HG03469 (cell line): ENCODE results near the gene ZNF692.
A peak's percentile ranks its signal among the peaks of the same experiment; 100 is the strongest.
"Not testable (repeated sequence)": the region's sequence is repeated elsewhere in the genome, so short reads cannot be mapped to it uniquely, and the experiment has no call there.

Source experiments
- ATAC-seq: cut with Tn5 transposase; IDR thresholded peaks from one replicate; pipeline ENCODE4 v1.9.1; 2021; ENCODE audit warnings: mild to moderate bottlenecking, moderate library complexity, moderate number of reproducible peaks; ENCODE audit not compliant: unreplicated experiment

Gene ZNF692

DNA sequence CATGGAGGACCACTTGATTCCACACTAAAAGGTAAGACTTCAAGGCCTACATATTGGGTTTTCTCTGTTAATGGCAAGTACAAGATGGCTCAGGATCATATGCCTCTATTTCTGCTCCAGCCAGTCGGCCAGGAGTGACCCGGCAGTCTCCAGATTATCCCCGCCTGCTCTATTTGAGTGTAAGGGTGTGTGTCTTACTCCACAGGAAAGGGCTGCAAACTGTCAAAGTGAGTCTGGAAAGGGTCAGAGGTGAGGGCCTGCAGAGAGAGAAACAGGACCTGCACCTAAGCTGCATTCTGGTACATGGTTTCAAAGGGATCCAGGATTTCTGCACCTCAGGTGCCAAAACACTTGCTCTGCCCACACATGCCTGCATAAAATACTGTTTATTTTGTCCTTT, 9.2 kb downstream of the ZNF692 start:
- no peak for ATAC-seq

DNA sequence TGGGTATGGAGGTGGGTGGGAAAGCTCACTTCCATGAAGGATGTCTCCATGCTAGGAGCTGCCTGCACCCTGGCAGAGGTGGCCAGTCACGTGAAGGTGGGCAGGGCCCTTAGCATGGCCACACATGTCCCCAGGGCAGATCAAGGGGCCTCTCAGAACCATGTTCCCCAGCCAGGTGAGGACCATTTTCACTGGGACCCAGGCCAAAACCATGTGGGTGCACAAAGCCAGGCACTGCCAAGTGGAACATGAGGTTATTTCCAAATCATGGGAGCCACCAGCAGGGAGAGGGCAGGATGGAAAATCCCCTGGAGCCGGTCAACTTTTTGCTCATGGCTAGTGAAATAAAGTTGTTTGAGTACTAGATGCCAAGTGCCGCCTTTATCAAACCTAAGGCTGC, 9.7 kb downstream of the ZNF692 start:
- no peak for ATAC-seq

DNA sequence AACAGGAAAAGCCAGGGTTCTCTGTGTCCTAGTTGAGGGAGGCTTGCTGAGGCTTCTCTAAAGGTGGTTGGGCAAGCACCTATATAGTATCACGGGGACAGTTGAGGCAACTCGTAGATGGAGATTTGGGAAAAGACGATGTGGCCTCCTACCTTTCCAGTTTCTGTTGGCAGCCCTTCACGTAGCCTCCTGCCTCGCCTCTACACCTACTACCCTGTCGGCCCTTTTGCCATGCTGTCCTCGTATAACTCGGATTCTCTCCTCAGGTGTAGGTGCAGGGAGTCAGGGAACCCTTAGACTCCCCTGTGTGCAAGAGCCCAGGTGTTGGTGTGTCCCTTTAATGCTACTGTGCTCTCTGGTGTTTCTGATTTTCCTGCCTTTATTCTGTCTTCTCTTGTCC, 10.3 kb downstream of the ZNF692 start:
- ATAC-seq = no peak

DNA sequence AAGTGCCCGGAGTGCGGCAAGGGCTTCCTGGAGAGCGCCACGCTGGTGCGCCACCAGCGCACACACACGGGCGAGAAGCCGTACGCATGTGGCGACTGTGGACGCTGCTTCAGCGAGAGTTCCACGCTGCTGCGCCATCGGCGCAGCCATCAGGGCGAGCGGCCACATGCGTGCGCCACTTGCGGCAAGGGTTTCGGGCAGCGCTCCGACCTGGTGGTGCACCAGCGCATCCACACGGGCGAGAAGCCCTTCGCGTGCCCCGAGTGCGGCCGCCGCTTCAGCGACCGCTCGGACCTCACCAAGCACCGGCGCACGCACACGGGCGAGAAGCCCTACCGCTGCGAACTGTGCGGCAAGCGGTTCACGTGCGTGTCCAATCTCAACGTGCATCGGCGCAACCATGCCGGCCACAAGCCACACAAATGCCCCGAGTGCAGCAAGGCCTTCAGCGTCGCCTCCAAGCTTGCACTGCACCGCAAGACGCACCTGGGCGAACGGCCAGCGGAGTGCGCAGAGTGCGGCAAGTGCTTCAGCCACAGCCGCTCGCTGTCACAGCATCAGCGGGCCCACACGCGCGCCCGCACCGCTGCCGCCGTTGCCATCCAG, 10.8 kb downstream of the ZNF692 start:
- no peak for ATAC-seq

DNA sequence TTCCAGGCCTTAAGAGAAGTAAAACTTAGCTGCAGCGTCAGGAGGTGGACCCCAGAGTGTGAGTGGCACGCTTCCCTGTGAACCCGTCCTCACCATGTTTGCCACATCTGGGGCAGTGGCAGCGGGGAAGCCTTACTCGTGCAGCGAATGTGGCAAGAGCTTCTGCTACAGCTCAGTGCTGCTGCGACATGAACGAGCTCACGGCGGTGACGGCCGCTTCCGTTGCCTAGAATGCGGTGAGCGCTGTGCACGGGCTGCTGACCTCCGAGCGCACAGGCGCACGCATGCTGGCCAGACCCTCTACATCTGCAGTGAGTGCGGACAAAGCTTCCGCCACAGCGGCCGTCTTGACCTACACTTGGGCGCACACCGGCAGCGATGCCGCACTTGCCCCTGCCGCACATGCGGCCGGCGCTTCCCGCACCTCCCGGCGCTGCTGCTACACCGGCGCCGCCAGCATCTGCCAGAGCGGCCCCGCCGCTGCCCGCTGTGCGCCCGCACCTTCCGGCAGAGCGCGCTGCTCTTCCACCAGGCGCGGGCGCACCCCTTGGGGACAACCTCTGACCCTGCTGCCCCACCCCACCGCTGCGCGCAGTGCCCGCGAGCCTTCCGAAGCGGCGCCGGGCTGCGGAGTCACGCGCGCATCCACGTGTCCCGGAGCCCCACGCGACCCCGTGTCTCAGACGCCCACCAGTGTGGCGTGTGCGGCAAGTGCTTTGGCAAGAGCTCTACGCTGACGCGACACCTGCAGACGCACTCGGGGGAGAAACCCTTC, 11.5 kb downstream of the ZNF692 start:
- no peak for ATAC-seq

DNA sequence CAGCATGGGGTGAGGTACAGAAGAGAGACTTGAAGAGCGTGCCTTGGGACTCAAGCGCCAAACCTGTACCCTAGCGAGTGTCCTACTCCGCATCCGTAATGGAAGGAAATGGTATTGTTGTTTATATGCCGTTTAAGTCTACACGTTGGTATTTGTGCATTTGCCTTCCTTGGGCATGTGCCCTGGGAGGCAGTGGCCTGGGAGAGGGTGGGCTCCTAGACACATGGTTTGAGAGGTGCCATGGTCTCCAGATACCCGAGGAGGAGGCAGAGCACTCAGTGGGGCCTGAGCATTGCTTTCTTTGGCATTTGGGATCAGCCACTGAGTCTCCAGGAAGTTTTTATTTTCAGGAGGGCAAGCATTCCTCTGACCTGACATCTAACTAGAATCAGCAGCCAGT, 14.4 kb downstream of the ZNF692 start:
- no peak for ATAC-seq

DNA sequence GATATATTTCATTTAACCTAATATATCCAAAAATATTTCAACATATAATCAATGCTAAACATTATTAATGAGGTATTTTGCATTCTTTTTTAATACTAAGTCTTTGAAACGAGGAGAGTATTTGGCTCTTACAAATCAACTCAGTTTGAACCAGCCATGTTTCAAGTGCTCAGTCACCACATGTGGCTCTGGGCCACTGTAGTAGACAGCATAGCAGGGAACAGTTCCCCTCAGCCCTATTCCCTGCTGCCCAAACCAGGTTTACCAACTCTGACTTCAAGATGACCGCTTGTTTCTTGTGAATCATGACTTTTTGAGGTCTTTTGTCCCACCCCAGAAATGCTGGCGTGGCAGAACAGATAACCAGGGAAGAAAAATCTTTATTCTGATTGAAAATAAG, 15.2 kb downstream of the ZNF692 start:
- no peak for ATAC-seq

DNA sequence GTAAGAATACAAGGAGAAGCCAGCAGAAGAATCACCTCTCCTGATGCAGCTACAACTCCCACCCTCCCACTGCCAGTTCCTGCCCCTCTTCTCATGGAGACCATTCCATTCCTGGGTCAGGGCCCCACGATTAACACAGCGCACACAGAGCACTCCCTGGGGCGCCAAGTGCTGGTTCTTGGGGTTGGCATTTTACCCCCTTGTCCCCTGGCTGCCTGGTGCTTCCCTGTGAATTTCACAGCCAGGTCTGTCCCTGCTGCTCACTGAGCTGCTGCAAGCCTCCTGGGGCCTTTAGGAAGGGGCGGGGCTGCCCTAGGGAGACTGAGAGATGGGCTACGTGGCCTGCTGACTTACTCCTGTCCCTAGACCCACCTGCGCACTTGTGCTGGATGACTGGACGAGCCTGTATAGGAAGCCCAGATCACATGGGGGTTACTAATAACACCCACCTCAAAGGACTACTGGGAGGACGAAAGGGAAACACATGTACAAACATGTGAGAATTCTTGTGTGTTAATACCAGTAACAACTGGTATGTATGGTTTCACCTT, 16.0 kb downstream of the ZNF692 start:
- ATAC-seq = peak; percentile 35

DNA sequence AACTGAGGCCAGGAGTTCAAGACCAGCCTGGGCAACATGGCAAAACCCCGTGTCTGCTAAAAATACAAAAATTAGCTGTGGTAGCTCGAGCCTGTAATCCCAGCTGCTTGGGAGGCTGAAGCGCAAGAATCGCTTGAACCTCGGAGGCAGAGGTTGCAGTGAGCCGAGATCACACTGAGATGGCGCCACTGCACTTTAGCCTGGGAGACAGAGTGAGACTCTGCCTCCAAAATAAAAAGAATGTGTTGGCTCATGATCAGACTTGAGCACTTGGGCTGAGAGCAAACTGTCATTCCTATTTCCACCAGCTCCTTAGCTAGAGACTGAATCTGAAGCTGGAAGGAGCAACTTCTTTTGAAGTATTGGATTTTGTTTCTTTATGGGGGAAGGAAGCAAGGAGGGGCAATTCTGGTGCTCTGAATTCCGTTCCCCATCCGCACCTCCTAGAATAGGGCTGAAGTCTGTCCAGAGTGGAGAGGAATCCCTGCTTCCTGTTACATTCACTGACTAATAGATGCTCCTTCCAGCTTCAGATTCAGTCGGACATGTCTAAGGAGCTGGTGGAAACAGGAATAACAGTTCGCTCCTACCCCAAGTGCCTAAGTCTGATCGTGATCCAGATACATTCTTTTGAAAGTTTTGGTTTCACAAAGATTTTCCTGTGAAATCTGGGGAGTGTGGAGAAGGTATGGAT, 17.0 kb downstream of the ZNF692 start:
- no peak for ATAC-seq

DNA sequence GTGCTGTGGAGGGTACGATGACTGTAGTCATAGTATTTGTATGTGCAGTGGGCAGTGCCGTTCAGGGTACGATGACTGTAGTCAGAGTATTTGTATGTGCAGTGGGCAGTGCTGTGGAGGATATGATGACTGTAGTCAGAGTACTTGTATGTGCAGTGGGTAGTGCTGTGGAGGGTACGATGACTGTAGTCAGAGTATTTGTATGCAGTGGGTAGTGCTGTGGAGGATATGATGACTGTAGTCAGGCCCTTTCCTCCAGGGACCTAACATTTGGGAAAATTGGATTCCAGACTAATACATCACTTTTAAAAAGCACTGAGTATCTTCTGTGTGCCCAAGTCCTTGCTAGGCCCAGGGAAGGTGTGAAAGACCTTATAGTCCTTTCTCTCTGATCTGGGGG, 17.9 kb downstream of the ZNF692 start:
- ATAC-seq = no peak

DNA sequence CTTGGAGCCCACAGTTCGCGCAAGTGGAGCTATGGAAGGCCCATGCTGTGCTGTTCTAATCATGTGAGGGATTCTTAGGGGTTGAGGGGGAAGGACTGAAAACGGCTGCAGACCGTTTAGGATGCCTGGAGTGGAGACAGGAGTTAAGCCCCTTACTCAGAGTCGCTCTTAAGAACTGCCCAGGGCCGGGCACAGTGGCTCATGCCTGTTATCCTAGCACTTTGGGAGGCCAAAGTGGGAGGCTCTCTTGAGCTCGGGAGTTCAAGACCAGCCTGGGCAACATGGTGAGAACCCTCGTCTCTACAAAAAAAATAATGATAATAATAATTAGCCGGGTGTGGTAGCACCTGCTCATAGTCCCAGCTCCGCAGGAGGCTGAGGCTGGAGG, 19.7 kb downstream of the ZNF692 start:
- ATAC-seq = no peak

DNA sequence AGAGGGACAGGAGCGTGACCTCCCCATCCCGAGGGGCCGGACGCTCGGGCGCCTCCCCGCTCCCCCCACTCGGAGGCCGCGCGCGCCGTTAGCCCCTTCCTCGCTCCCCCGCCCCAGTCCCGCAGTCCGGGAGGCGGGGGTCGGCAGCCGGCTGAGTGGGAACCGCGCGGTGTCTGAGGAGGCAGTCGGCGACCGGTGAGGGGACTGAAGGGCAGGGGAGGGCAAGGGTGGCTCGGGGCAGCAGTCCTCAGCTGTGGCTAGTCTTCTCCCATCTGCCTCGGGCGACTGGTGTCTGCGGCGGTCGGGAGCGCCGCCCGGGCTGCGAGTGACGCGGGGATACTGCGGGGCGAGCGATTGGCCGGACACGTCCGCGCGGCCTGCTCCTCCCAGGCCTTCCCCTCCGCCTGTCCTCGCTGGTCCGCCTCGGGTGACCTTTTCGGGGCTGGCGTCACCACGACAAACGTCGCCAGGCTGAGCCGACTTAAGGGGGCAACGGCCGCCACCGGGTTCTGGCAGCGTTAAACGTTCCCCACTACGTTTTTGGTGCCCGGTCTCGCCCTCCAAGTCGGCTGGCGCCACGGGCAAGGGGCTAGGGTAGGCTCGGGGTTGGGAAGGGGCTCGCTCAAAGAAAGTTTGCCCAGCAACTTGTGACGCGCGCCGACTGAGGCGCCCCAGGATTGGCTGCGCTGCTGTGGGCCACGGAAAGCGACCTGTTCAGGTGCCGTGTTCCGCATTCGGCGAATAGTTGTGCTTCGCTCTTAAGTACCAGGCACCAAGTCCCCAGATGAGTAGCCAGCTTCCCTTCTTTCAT, 20.3 kb downstream of the ZNF692 start:
- peak; percentile 44 for ATAC-seq

DNA sequence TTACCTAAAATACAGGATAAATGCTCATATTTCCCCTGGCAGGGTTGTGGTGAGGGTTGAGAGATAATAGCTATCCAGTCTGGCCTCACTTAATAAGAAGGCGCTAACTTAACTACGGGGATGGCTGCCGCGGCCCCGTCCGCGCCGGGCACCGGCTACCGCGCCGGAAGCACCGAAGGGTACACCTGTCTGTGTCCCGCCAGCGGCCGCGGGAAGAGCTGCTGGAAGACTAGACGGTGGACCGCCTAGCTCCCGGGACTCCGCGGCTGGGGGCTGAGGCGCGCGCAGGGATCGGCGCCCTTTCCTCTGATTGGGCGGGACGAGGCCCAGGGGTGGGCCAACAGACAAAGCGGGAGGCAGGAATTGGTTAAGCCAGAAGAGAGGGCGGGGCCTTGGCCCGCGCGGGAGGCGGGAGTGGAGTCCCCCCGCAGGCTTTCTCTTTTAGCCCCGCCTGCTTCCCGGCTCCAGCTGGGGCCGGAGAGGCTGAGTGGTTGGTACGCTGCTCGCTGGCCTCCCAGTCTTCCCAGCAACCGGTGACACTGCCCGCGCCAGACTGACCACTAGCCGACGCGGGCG, 21.0 kb downstream of the ZNF692 start, which contains the start of gene ZNF672:
ZNF672 (plus strand) TSS at position 444 of the 576 bp plus-strand sequence. CDS start 9,051 bp downstream, outside the sequence.
- ATAC-seq = peak; percentile 78

DNA sequence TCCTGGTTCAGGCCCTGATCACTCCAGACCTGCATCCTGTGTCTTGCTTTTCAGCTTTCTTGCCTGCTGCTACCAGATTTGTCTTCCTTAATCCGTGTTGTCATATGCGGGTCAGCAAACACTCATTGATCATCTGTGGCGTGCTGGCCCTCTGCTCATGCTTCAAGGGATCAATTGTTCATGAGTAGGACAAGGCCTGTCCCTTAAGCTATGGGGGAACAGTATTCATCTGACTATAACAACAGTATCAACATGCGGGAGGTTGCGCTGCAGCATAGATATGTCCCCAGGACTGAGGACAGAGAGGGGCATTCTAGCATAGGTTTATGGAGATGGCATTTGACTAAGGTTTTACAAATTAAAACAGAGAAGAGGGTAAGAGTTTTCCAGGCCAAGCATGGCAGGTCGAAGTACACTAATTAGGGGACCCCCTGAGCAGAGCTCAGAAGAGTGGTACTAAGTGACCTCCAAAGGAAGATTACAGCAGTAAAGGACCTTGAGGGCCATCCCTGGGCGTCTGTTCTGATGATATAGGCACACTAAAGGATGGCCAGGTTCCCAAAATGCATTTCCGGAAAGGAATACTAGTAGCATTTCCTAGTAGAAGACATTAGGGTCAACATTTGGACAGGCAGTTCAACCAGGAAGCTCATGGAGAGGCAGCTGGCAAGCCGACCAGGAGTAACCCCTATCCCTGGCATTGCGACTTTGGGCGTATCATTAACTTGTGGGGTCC, 21.7 kb downstream of the ZNF692 start:
- no peak for ATAC-seq

DNA sequence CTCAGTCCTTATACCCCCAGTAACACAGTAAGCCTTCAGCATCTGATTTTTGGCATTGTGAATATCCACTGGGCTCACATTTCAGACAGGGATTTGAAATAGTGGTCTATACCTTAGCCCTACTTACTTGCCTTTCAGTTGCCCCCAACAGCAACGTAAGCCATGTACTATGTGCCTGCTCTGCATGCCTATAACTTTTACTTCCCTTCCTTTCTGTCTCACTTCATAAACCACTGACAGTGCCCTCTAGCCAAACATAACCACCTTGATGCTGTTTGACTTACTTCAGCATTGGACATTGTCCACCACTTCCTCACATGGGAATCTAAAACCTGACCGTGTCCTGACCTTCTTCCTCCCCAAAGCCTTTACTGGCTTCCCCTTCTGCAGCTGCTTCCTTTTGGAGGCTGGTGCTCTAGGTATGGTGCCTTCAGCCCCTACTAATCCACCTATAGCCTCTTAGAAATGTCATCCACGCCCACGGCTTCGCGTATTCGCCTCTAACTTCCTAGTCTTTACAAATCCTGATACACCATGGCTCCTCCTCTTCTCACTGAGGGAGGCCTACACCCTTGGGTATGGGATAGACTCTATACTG, 24.4 kb downstream of the ZNF692 start:
- no peak for ATAC-seq

DNA sequence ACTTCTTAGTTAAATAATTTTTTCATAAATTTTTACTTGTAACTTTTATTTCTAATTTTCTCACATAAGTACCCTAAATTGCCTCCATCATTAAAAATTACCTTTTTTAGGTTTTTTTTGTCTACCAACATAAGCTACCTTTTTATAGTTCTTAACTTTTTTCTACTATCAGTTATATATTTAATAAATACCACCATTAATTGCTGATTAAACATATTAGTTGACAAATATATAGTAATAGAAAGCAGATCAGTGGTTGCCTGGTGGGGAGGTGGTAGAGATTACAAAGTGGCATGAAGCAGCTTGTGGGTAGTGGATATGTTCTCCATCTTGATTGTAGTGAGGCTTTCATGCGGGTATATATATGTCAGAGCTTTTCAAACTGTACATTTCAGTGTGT, 27.0 kb downstream of the ZNF692 start:
- no peak for ATAC-seq

DNA sequence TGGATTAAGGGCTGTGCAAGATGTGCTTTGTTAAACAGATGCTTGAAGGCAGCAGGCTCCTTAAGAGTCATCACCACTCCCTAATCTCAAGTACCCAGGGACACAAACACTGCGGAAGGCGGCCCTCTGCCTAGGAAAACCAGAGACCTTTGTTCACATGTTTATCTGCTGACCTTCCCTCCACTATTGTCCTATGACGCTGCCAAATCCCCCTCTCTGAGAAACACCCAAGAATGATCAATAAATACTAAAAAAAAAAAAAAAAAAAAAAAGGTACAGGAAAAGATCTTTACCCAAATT, 28.2 kb downstream of the ZNF692 start:
- not testable (repeated sequence) for ATAC-seq

DNA sequence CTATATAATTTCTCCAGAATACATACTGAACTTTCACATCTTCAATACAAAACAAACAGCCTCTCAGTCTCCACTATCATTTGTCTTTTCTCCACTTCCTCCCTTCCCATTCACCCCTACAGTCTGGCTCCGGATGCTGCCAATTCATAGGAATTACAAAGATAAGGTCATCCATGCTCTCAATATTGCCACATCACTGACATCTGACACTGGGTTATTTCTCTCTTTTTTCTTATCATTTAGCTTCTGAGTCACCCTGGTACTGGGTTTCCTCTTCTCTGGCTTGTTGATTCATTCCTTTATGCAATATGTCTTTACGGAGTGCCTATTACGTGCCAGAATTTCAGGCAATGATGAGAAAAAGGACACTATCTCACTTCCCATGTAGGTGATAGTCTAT, 30.0 kb downstream of the ZNF692 start:
- ATAC-seq = no peak

DNA sequence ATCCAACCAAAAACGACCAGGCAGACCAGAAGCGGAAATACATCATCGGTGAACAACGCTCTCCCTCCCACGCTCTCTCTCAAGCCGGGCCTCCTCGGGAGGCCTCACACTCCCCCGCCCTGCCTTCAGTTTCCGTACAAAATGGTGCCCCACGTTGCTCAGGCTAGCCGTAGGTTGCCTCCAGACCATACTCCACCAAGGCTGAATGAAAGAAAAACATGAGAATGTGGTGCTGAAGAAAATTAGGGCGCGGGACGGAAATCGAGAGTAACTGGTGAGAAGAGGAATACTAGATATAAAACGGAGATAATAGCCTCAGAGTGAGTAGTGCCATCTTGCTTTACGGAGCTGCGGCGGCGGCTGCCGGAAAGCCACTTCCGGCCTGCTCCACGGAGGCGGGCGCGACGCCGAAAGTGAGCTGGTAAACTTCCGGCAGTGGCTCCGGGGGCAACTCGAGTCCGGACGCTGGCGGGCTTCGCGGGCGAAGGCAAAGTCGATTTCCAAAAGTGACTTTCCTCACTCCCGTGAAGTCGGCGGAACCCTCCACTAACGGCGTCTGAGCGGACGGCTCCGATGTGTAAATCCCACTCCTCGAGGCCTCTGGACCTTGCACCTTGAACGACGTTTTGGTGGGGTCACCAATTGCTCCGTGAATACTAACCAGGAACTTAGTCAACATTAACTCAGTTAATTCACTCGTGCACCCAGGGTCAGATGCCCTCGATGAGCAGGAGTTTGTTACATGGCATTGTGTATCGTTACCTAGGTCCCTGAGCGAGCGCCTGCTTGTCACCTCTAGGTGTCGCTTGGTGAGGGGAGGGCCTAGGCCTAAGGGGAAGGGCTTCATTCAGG, 32.8 kb downstream of the ZNF692 start, which contains the start of gene SH3BP5L:
SH3BP5L (minus strand) TSS at position 7 of the 852 bp plus-strand sequence. CDS start 980 bp downstream, outside the sequence.
- ATAC-seq = peak; percentile 82
